IPS-15b (cell line): ENCODE results near the gene SMG7.

Experiments
- H3K27me3 ChIP-seq: one replicate; pipeline ENCODE4 v1.6.1; 2013; ENCODE audit warnings: low read length; ENCODE audit not compliant: control insufficient read depth, insufficient read depth
- H3K36me3 ChIP-seq: one replicate; pipeline ENCODE4 v1.6.1; 2013; ENCODE audit warnings: low read length; ENCODE audit not compliant: control insufficient read depth, insufficient read depth
- H3K4me1 ChIP-seq: one replicate; pipeline ENCODE4 v1.6.1; 2013; ENCODE audit warnings: mild to moderate bottlenecking, low read length; ENCODE audit not compliant: control insufficient read depth, insufficient read depth
- H3K4me3 ChIP-seq: one replicate; pipeline ENCODE4 v1.5.1; 2013; ENCODE audit warnings: low read depth, low read length
- H3K9ac ChIP-seq: one replicate; pipeline ENCODE4 v1.6.1; 2013; ENCODE audit warnings: low read depth, mild to moderate bottlenecking, low read length
- H3K9me3 ChIP-seq: one replicate; pipeline ENCODE4 v1.6.1; 2013; ENCODE audit warnings: mild to moderate bottlenecking, low read length; ENCODE audit not compliant: control insufficient read depth, insufficient read depth

The SMG7 gene

GRCh38 chr1:183470961-183471742 is 1.1 kb upstream of the SMG7 start:
- Histone ChIP-seq H3K9ac (peak overlapping the region; percentile 47), H3K27me3 (no peaks in the 10 kb centered on the region), H3K4me1 (peaks cover 12% of the 10 kb centered on the region), H3K36me3 (no peaks in the 10 kb centered on the region), H3K4me3 (peak overlapping the region; percentile 89), H3K9me3 (no peaks in the 10 kb centered on the region)

GRCh38 chr1:183471743-183472487 is 384 bp upstream of the SMG7 start:
- H3K9ac ChIP-seq: peak overlapping the region; percentile 98
- H3K4me3 ChIP-seq: peak overlapping the region; percentile 89
- H3K36me3 ChIP-seq: no peaks in the 10 kb centered on the region
- H3K27me3 ChIP-seq: no peaks in the 10 kb centered on the region
- peaks cover 9% of the 10 kb centered on the region for H3K4me1 ChIP-seq
- H3K9me3 ChIP-seq: no peaks in the 10 kb centered on the region

DNA sequence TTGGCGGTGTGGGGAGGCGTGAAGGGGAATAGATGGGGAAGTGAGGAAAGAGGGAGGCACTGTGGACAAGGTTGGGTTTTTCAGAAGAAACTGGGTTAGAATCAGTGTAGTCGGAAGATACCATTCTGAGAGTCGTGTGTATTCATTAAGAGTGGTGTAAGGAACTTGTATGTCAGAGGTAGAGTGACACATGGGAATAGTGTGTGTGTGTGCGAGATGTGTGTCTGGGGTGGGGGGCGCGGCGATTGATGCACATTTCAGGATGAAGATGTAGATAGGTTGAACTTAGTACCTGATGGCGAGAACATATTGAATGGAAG is 878 bp downstream of the SMG7 start:
- no peak overlapping the region for H3K9ac ChIP-seq
- no peaks in the 10 kb centered on the region for H3K27me3 ChIP-seq
- H3K4me1 ChIP-seq: peaks cover 9% of the 10 kb centered on the region
- no peaks in the 10 kb centered on the region for H3K36me3 ChIP-seq
- H3K9me3 ChIP-seq: no peaks in the 10 kb centered on the region
- peak overlapping the region; percentile 84 for H3K4me3 ChIP-seq

- Histone ChIP-seq H3K27me3 (no peaks in the 10 kb centered on the region), H3K9ac (no peak overlapping the region), H3K4me3 (no peak overlapping the region), H3K9me3 (no peaks in the 10 kb centered on the region), H3K4me1 (peaks cover 20% of the 10 kb centered on the region), H3K36me3 (no peaks in the 10 kb centered on the region)
Observed at GRCh38 chr1:183476081-183476480, 3.8 kb downstream of the SMG7 start.

GRCh38 chr1:183477986-183478781 is 5.9 kb downstream of the SMG7 start:
- Histone ChIP-seq H3K27me3 (no peaks in the 10 kb centered on the region), H3K9ac (no peak overlapping the region), H3K4me3 (no peak overlapping the region), H3K9me3 (no peaks in the 10 kb centered on the region), H3K4me1 (peaks cover 23% of the 10 kb centered on the region), H3K36me3 (no peaks in the 10 kb centered on the region)

DNA sequence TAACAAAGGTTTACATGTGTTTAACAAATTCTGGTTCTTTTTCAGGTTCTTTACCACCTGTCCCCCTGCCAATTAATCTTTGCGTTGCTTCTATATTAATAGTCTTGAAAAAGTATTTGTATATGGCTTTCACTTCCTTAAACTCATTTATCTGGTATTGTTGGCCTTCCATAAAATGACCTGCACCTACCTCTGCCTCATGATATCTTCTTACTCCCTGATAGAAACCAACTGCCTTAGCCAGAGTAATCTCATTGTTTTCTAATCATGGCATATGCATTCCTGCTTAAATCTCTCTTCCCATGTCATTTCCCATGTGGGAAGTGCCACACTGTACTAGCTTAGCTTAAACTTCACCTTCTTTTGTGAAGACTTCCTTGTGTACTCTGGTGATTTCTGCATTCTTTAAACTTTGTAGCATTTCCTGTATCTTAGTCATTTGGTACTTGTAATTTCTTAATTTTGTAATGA is 8.7 kb downstream of the SMG7 start:
- Histone ChIP-seq H3K27me3 (no peaks in the 10 kb centered on the region), H3K9ac (no peak overlapping the region), H3K4me3 (no peak overlapping the region), H3K4me1 (peaks cover 25% of the 10 kb centered on the region), H3K36me3 (no peaks in the 10 kb centered on the region), H3K9me3 (no peaks in the 10 kb centered on the region)

GRCh38 chr1:183483224-183483623 is 10.9 kb downstream of the SMG7 start:
- no peak overlapping the region for H3K9ac ChIP-seq
- no peaks in the 10 kb centered on the region for H3K9me3 ChIP-seq
- H3K36me3 ChIP-seq: no peaks in the 10 kb centered on the region
- H3K4me3 ChIP-seq: no peak overlapping the region
- peaks cover 25% of the 10 kb centered on the region for H3K4me1 ChIP-seq
- no peaks in the 10 kb centered on the region for H3K27me3 ChIP-seq

- peaks cover 25% of the 10 kb centered on the region for H3K4me1 ChIP-seq
- no peaks in the 10 kb centered on the region for H3K36me3 ChIP-seq
- no peaks in the 10 kb centered on the region for H3K9me3 ChIP-seq
- H3K9ac ChIP-seq: no peak overlapping the region
- H3K4me3 ChIP-seq: no peak overlapping the region
- no peaks in the 10 kb centered on the region for H3K27me3 ChIP-seq
Observed at GRCh38 chr1:183484254-183484653, 12.0 kb downstream of the SMG7 start.

GRCh38 chr1:183484851-183485250 is 12.6 kb downstream of the SMG7 start:
- Histone ChIP-seq H3K27me3 (no peaks in the 10 kb centered on the region), H3K9ac (no peak overlapping the region), H3K4me1 (peaks cover 24% of the 10 kb centered on the region), H3K36me3 (no peaks in the 10 kb centered on the region), H3K9me3 (no peaks in the 10 kb centered on the region), H3K4me3 (no peak overlapping the region)

DNA sequence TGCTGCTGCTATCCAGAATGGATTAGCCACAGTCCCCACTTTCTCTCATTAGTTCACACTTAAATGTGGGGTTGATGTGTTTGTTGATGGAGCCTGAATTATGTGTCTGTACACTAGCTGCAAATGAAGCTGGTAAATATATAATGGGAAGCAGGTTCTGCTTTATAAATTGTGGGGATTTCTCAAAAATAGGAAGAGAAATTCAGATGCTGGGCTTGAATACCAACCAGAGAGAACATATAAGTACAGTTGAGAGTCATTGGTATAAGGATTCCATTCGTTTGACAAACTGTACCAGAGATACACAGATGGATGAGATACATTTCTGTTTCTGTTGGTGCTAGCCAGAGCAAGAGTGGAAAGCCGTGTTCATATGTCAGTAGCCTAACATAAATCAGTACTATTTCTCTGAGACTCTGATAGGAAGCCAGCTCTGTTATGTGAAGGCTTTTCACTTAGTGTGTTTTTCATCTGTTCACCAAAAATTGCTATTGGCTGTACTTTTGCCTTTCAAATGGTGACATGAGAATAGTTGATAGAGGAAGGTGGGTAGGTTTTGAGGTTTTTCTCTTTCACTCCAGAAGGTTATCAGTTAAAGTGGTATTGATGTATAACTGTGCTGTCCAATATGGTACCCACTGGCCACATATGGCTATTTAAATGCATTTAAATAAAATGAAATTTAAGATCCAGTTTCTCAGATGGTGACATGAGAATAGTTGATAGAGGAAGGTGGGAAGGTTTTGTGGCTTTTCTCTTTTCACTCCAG is 15.6 kb downstream of the SMG7 start:
- Histone ChIP-seq H3K9me3 (no peaks in the 10 kb centered on the region), H3K4me3 (no peak overlapping the region), H3K36me3 (no peaks in the 10 kb centered on the region), H3K27me3 (no peaks in the 10 kb centered on the region), H3K9ac (no peak overlapping the region), H3K4me1 (peaks cover 9% of the 10 kb centered on the region)

- no peaks in the 10 kb centered on the region for H3K9me3 ChIP-seq
- no peak overlapping the region for H3K4me3 ChIP-seq
- no peaks in the 10 kb centered on the region for H3K36me3 ChIP-seq
- H3K9ac ChIP-seq: no peak overlapping the region
- H3K4me1 ChIP-seq: no peaks in the 10 kb centered on the region
- no peaks in the 10 kb centered on the region for H3K27me3 ChIP-seq
Observed at GRCh38 chr1:183490932-183491331, 18.6 kb downstream of the SMG7 start.
